Middle frontal gyrus (tissue), 1 donor: ENCODE results near the gene FAM228B.
"Not testable (repeated sequence)": the region's sequence is repeated elsewhere in the genome, so short reads cannot be mapped to it uniquely, and the experiment has no call there.

Source experiments
- DNase-seq: peaks from one replicate; pipeline ENCODE4 v3.0.0-alpha.2; 2015; ENCODE audit warnings: low spot score; ENCODE audit errors: extremely low spot score

FAM228B gene

DNA sequence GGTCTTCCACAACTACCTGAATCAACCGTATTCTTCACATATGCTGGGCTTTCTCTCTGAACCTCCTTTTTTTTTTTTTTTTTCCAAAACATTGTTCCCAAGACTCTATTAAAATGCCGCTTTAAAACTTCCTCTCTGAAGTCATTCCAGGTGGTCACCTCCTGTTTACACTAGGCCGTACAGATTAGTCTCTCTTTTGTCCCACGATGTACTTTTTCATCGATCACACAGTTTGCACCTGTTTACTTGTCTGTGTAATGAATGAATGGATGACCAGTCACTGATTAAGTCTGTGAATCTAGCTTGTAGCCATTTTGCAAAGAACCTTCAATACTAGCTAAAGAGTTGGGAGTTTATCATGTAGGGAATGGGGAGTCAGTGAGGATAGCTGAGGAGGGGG is 34.9 kb downstream of the FAM228B start:
- no peak for DNase-seq

DNA sequence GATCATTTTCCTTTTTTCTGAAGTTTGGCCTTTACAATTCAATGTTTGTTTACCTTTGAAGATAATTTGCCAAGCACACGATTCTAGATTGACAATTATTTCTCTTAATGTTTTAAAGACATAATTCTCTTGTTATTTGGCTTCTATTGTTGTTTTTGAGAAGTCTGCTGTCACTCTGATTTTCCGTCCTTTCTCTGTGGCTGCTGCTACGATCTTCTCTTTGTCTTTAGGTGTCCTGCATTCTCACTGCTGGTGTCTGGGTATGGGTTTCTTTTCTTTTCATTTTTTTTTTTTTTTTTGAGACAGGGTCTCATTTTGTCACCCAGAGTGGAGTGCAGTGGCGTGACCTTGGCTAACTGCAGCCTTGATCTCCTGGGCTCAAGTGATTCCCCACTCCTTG is 36.4 kb downstream of the FAM228B start:
- no peak for DNase-seq

DNA sequence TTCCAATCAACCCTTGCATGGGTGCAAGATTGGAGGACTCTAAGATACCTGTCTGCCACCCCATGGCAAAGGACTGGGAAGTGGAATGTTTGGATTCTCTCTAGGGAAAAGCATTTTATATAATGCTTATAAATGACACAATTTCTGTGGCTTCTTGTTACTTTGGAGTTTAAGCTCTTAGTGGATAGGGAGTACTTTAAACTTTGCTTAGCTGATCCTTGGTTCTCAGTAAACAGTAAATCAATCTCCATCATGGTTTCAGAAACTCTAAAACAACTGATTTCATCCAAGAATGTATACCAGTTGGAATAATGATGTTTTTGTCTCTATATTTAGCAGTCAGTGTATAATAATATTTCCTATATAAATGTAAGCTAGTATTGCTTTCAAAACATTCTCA is 37.5 kb downstream of the FAM228B start:
- DNase-seq = no peak

DNA sequence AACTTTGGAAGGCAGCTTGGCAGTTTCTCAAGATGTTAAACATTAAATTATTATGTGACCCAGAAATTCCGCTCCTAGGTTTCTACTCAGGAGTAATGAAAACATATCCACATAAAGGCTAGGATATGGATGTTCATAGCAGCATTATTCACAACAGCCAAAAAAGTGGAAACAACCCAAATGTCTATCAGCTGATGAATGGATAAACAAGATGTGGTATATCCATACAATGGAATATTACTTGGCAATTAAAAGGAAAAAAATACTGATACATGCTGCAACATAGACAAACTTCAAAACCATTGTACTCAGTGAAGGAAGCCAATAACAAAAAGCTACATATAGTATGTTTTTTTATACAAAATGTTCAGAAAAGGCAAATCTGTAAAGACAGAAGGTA is 39.2 kb downstream of the FAM228B start:
- no peak for DNase-seq

DNA sequence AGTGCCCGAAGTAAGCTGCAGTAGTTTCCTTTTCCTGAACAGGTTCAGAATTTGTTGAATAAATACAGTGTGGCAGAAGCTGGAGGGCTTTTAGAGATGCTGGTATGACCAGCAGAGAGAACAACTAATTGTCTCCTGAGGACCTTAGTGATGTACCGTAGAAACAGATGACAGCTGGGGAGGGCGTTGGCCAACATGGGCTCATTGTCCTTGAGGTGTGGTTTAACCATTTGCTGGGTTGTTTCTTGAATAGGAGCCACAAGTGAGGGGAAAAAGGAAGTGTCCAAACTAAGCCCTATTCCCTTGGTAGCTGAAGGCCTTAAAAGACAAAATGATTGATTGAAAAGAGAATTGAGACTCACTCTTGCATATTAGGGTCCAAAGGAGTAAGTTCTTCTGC is 39.9 kb downstream of the FAM228B start:
- no peak for DNase-seq

DNA sequence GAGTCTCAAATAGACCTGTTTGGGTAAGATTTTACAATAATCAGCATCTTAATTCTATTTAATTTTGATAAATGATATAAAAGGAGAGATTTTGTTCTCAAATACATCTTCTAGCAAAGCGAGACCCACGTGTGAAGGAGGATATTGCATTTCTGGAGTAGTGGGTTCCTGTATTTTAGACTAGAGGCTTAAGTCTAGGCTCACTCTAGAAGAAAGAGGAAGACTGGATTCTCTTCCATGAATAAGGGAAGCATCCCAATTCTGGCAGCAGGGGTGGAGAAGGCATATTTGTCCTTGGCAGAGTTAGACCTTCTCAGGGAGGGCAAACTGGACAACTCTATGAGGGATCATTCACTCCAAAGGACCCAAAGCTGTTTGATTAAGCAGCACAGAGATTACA is 40.3 kb downstream of the FAM228B start:
- DNase-seq = no peak

DNA sequence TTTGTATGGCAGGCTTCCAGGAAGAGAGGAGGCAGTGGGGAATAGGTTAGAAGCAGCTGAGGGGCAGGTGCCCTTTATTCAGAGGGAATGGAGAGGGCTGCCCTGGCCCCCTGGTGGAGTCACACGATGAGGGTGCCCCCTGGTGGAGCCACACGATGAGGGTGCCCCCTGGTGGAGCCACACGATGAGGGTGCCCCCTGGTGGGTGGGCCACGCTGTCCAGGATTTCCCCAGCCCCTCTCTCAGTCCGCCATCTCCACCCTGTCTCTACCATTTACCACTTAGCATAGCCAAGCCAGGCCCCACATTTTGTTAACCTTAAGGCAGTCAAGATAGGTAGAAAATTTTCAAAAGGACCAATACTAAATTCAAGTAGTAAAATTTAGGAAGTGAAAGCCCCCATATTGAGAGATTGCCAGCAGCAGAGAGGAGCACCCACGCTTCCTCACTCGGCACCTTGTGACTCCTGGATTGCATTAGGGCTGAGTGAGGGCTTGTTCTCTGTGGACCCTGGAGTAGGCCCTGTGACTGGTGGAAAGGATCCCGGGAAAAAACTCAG is 41.2 kb downstream of the FAM228B start:
- DNase-seq = no peak

DNA sequence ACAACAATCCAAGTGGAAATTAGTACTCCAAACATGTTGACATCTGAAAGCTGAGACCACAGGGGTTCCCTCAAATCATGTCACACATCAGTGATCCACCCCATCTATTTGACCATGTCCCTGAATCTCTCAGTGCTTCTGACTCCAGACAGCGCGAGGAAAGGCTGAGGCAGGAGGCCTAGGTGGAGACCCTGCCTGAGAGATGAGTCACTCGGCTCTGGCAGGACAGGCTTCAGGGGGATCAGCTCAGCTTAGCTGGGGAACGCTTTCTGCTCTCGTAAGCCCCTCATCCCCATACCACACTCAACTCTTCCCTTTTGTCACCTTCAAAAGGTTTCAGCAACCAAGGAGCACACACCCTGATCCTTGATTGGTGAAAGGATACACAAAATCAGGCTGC is 45.8 kb downstream of the FAM228B start:
- DNase-seq = no peak

DNA sequence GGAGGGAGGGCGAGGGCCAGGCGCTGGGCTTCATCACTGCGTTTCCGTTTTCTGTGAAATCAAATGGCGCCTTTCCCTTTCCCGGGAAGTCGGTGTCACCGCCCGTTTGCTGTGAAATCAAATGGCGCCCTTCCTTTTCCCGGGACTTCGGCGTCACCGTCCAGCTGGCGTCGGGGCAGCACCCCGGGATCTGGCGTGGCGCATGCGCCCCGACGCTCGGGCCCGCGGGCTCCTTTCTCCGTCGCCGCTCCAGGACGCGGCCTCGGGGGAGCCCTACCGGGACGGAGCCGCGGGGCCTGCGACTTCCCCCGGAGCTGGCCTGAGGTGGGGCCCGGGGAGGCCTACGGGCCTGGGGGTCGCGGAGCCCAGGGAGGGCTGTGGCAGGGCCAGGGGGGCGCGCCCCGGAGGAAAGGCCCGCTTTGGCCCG is 51.6 kb downstream of the FAM228B start, which contains the start of gene FAM228A:
TSS of gene FAM228A (plus strand) at position 203 of the 427 bp plus-strand sequence. CDS start 428 bp downstream, outside the sequence.
- no peak for DNase-seq

DNA sequence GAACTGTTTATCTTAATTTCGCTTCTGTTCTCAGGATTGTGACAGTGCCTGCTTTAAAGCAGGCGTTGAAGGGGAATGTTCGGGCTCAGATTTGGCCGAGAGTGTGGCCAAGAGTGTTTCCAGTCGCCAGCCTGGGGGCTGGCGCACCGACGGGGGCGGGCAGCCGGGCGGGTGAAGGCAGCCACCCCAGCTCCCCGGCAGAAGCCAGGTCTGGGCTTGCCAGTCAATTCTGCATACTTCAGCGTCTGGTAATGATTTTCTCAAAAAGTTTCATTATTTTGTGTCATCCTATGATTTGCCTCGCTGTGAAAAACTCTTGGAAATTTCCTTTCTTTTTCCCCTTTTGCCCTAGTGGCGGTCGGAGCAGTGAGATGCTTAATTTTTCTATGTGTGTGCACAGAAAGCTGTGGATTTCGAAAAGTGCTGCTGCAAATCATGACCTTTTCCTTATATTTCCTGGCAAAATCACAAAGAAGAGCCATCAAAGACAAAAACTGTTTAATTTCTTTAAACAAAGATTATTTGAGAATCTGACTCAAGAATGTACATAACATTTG is 52.4 kb downstream of the FAM228B start:
- DNase-seq = no peak

DNA sequence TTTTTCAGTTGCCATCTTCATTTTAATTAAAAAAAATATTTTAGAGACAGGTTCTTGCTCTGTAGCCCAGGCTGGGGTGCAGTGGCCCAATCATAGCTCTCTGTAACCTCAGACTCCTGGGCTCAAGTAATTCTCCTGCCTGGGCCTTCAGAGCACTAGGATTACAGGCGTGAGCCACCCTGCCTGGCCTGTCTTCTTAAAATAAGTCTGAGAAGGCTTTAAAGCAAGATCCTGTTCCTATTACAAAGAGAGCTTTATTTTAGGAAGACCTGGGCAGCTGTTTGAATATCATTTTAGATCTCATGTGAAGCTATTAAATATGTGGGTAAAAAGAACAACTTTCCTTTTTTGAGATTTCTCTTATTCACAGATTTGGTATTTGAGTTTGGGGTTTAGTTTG is 53.1 kb downstream of the FAM228B start:
- no peak for DNase-seq

DNA sequence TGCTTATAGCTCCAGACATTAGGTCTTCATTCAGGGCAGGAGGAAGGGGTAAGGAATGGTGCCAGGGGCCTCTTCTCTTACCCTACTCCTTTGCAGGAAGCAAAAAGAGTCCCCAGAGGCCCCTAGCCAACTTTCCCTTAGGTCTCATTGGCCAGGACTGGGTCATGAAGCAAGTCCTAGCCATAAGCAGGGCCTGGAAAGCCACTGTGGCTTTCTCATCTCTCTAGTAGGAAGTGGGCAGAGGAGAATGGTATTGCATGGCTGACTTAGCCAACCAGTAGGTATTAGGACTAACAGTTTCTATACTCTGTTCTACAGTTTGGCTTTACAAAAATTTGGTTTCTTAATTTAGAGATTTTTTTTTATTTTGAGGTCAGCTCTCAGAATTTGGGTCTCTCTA is 56.4 kb downstream of the FAM228B start:
- no peak for DNase-seq

DNA sequence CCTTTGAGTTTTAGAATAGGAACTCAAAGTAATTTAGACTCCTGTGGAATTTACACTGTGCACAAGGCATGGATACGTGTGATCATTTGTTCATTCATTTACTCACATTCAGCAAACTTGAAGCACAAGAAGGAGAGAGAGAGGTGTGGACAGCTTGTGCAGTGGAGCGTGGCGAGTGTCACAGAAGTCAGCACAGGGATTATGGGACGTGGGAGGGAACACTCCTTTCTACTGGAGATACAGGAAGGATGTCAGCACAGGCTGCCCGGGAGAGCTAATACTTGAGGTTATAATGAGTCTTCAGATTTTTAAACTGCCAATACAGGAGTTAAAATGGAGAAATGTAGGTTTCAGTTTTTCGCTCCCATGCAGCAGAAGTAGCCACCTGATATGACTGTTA is 58.6 kb downstream of the FAM228B start:
- DNase-seq = no peak

DNA sequence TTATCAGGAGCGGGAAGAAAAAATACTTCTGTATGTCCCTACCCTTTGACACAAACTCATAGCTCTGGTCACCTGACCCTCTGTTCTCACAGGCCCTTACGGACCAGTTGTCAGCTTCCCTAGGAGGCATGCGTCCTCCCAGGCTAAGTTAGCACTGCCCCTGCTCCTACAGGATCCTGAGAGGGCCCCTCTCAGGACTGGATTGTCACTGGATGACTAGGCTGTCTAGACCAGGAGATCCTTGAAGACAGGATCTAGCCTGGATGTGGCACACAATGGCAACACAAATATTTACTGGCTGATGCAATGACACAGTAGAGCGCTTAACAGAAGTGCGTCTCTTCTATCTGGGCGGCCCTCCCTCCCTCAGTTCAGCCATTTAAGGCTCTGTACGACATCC is 59.2 kb downstream of the FAM228B start:
- DNase-seq = no peak

DNA sequence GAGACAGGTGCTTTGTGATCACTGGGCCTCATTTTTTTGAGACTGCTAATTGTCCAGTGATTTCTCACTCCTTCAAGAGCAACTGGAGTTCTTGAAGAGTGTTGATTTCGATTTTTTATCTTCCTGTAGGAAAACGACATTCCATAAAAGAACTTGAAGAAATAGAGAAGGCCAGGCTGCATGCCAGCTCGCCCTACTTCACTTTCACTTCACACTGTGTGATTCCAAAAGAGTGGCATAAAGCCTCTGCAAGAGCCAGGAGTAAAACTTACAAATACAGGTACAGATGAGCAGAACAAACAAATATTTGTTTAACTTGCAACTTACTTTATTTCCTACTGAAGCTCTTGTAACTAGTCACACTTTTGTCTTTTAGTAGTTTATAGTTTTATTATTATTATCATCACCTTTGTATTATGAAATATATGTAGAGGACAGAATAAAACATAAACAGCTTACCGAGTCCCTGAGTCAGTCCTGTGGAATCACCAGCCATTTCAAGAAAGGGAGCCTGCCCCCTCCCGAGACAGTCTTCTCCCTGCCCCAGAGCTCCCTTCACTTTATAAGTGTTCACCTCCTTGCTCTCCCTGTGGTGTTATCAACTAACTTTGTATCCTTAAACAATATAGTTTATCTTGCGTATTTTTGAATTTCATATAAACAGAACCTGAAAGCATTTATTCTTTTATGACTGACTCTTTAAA is 60.2 kb downstream of the FAM228B start:
- DNase-seq = no peak

DNA sequence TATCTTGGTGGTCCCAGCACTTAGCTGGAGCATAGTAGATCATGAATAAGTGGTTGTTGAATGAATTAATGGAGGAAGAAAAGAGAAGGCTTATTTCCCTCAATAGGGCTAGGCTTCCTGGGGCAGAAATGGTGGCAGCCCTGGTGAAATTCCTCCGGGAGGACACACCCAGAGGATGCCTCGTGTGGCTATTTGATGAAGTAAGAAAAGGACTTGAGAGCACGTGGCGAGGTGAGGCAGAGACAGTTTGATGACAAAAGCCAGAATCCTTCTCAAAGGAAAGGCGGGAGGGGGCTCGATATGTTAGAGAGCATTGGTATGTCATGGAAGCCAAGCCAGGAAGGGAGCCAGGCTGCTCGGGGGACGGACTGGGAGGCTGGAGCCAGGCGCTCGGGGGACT is 66.3 kb downstream of the FAM228B start:
- no peak for DNase-seq

DNA sequence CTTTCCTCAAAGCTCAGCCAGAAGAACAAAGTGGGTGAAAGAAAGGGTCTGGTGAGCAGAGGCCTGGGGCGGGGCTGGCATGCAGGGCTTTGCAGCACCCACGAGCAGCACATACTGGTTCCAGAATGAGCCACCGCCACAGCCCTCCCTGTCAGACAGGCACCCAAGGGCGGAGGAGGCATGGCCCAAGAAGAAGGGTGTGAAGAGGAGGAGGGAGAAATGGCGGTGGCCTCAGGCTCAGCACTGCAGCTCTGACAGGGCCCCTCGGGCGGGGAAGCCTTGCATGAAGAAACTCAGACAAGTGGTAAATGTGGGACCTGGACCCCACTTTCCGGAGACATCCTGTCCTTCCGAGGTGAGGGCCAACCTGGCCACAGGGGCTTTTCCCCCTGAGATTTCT is 67.2 kb downstream of the FAM228B start:
- DNase-seq = no peak

DNA sequence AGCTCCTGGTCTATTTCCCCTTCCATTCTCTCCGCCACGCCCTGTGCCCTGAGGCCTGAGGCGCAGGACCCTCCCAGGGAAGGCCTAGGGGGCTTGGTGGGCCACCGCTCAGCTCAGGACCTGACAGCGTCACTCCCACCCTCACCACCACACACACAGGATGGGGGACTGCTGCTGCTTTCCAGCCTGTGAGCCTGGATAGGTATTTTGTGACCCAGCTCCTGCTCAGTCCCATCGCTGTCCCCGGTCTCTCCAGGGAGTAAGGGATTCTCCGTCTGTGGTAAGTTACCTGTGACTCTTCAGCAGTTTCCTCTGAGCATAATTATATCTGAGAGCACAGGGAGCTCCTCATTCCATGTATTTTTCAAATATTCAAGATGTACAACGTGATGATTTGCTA is 67.9 kb downstream of the FAM228B start:
- no peak for DNase-seq

DNA sequence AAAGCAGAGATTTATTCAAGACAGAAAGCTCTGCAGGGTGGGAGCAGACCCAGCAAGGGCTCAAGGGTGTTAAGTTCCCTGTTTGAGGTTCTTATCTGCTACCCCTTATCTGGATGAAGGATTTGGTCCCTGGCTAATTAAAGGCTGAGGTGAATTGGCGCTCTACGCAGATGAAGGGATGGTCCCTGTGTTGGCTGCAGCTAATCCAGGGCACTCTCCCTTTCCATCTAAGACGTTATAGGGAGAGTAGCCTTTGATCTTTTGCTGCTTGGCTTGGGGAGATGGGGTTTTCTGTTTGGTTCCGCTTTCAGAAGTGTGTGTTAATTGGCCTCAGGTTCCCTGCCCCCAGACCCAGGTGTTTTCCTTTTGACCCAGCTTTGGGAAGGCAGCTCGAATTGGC is 68.6 kb downstream of the FAM228B start:
- no peak for DNase-seq

DNA sequence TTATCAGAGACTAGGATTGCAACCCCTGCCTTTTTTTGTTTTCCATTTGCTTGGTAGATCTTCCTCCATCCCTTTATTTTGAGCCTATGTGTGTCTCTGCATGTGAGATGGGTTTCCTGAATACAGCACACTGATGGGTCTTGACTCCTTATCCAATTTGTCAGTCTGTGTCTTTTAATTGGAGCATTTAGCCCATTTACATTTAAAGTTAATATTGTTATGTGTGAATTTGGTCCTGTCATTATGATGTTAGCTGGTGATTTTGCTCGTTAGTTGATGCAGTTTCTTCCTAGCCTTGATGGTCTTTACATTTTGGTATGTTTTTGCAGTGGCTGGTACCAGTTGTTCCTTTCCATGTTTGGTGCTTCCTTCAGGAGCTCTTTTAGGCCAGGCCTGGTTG is 73.9 kb downstream of the FAM228B start:
- DNase-seq = not testable (repeated sequence)

DNA sequence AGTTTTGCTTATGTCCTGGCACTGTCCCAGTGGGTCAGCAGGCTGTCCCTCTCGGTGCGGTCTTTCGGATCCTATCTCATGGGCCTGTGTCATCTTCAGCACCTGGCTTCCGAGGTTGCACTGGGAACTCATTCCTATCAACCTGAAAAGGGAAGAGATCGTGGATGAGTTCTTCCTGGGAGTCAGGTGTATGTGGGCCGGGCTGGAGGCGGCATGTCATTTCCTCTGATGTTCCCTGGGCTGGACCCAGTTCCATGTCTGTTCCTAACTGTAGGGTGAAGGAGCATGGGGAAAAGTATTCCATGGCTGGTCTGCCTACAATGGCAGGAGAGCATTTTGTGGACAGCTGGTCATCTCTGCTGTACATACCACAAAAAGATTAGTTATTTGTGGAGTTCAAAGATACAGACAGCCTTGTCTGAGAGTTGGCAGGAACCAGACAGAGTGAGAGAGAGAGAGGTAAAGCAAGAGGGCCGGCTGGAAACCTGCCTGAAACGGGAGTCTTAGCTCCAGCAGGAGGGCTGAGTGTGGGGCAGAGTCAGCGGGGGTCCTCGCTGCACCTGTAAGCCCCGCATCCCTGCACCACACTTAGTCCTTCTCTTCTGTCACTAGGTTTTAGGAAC is 76.8 kb downstream of the FAM228B start:
- no peak for DNase-seq

DNA sequence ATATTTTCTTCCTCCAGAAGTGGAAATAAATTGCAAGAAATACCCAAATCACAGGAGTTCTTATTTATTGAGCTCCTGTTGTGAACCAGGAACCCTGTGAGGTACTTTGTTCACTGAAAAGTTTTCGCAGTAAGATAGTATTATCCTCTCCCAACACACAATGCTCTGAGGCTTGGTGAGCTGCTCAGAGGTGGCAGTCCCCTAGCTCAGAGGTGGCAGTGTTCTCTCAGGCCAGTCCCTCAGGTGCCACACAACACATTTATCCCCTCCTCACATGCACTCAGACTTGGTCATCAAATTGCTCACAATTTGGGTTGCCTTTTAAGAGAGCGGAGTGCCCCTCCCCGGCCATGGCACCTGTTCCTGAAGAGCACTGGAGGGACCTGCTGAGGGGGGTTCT is 77.5 kb downstream of the FAM228B start:
- DNase-seq = no peak
